Measurements from ENCODE around the gene SYTL3.
A peak's percentile ranks its signal among the peaks of the same experiment; 100 is the strongest.

The SYTL3 gene

GRCh38 chr6:158649289-158650143 is at the start of gene SYTL3:
Gene SYTL3, plus strand, starts transcription at chr6:158650054. Its CDS starts 13,215 bp downstream, at chr6:158663269.
- no peak for TF ChIP-seq CTCF (IDR thresholded peaks at IDR 0.05)

GRCh38 chr6:158603261-158604047 is 46.4 kb upstream of the SYTL3 start:
- TF ChIP-seq CTCF (IDR thresholded peaks at IDR 0.05): no peak

GRCh38 chr6:158604048-158604406 is 45.8 kb upstream of the SYTL3 start:
- no peak for TF ChIP-seq CTCF (IDR thresholded peaks at IDR 0.05)

- peak; percentile 52 for TF ChIP-seq CTCF (IDR thresholded peaks at IDR 0.05)
Observed at GRCh38 chr6:158605266-158605878, 44.5 kb upstream of the SYTL3 start.

GRCh38 chr6:158606935-158607334 is 42.9 kb upstream of the SYTL3 start:
- TF ChIP-seq CTCF (IDR thresholded peaks at IDR 0.05): no peak

GRCh38 chr6:158607411-158608170 is 42.3 kb upstream of the SYTL3 start:
- TF ChIP-seq CTCF (IDR thresholded peaks at IDR 0.05): no peak

- TF ChIP-seq CTCF (IDR thresholded peaks at IDR 0.05): no peak
Observed at GRCh38 chr6:158608221-158608620, 41.6 kb upstream of the SYTL3 start.
